CD4-positive, alpha-beta T cell (primary cell): ENCODE results near the gene GNG2. TPM values are rescaled to one million over a fixed set of nuclear protein-coding genes. Genes with fewer than 3 reads are reported as not detected.

Experiments
- ATAC-seq: fragments of 200-7000 bp; cut with Tn5 transposase; one replicate; pipeline ENCODE4 v1.10.0; 2022; ENCODE audit warnings: mild to moderate bottlenecking; ENCODE audit not compliant: poor library complexity
- CTCF ChIA-PET: fragments of 350-600 bp; sonication (Branson Sonifier 250); formaldehyde crosslinking; loops from one replicate; lab custom pipeline; 2021; ENCODE audit warnings: antibody characterized with exemption, inconsistent platforms; lab: Charles Lee
- POLR2A ChIA-PET: fragments of 350-600 bp; sonication (Branson Sonifier 250); formaldehyde crosslinking; loops from one replicate; lab custom pipeline; 2021; ENCODE audit warnings: antibody characterized with exemption, inconsistent platforms; lab: Charles Lee
- DNase-seq, 14 experiments: peaks; one replicate each; pipeline ENCODE4 v3.0.0-alpha.2; 2013 to 2020; ENCODE audit warnings: mixed read lengths in 2 of 14
- H3K27ac ChIP-seq, 2 donors: one replicate each; pipeline versions ENCODE4 v1.5.1 to v1.7.0; 2013; ENCODE audit warnings: low read length in 2 of 2, low read depth in 1 of 2, mild to moderate bottlenecking in 1 of 2
- H3K27me3 ChIP-seq, 2 experiments: 1 replicate in 1 of 2; 2 replicates in 1 of 2; pipeline versions ENCODE4 v1.6.1 to v1.7.0; 2013; ENCODE audit warnings: low read length in 2 of 2, control low read depth in 1 of 2, mild to moderate bottlenecking in 1 of 2, moderate library complexity in 1 of 2; ENCODE audit not compliant: insufficient read depth in 2 of 2, control insufficient read depth in 1 of 2
- H3K36me3 ChIP-seq: one replicate; pipeline ENCODE4 v1.6.1; 2013; ENCODE audit warnings: low read length, control low read depth; ENCODE audit not compliant: insufficient read depth
- H3K4me1 ChIP-seq: one replicate; pipeline ENCODE4 v1.6.1; 2013; ENCODE audit warnings: low read length, control low read depth; ENCODE audit not compliant: insufficient read depth
- H3K4me3 ChIP-seq: one replicate; pipeline ENCODE4 v1.5.1; 2013; ENCODE audit warnings: mild to moderate bottlenecking, low read length, moderate library complexity
- H3K9me3 ChIP-seq, 2 experiments: 1 replicate in 1 of 2; 2 replicates in 1 of 2; pipeline versions ENCODE4 v1.6.1 to v1.7.0; 2013; ENCODE audit warnings: low read length in 2 of 2, mild to moderate bottlenecking in 2 of 2, control low read depth in 1 of 2, moderate library complexity in 1 of 2; ENCODE audit not compliant: control insufficient read depth in 1 of 2, insufficient read depth in 1 of 2
- H3K27ac Mint-ChIP-seq: one replicate; pipeline ENCODE4 v1.8.0; 2020; ENCODE audit warnings: mixed read lengths
- H3K27me3 Mint-ChIP-seq: one replicate; pipeline ENCODE4 v1.8.0; 2021; ENCODE audit warnings: mixed read lengths
- H3K36me3 Mint-ChIP-seq: one replicate; pipeline ENCODE4 v1.8.0; 2021; ENCODE audit warnings: low read depth, mixed read lengths
- H3K4me1 Mint-ChIP-seq: one replicate; pipeline ENCODE4 v1.8.0; 2021; ENCODE audit warnings: low read depth, mixed read lengths
- H3K4me3 Mint-ChIP-seq: one replicate; pipeline ENCODE4 v1.8.0; 2020; ENCODE audit warnings: mild to moderate bottlenecking, mixed read lengths
- H3K9me3 Mint-ChIP-seq: one replicate; pipeline ENCODE4 v1.8.0; 2020; ENCODE audit warnings: mixed read lengths
- intact Hi-C, 2 experiments: fragments of 100-400 bp; cut with DNase I in 1 of 2; cut with micrococcal nuclease in 1 of 2; formaldehyde crosslinking; loops; one replicate each; pipeline versions ENCODE4 v1.15.1 to v1.9.0; 2023 to 2025; cut with DNase I, micrococcal nuclease
- total RNA-seq, 174 experiments: library from RNA in 2 of 174; stranded (reverse) in 2 of 174; gene quantifications; one replicate each; pipeline ENCODE4 v1.2.3 and lab custom pipeline; 2021 to 2026
- TF ChIP-seq, protein P1 (sequence below): fragments of 200-600 bp; IDR thresholded peaks from one replicate; pipeline ENCODE4 v1.8.0; 2022; ENCODE audit warnings: antibody characterized with exemption, mild to moderate bottlenecking

GNG2 gene
- total RNA-seq, 2 experiments from 2014 or later = 138 to 139 TPM

DNA sequence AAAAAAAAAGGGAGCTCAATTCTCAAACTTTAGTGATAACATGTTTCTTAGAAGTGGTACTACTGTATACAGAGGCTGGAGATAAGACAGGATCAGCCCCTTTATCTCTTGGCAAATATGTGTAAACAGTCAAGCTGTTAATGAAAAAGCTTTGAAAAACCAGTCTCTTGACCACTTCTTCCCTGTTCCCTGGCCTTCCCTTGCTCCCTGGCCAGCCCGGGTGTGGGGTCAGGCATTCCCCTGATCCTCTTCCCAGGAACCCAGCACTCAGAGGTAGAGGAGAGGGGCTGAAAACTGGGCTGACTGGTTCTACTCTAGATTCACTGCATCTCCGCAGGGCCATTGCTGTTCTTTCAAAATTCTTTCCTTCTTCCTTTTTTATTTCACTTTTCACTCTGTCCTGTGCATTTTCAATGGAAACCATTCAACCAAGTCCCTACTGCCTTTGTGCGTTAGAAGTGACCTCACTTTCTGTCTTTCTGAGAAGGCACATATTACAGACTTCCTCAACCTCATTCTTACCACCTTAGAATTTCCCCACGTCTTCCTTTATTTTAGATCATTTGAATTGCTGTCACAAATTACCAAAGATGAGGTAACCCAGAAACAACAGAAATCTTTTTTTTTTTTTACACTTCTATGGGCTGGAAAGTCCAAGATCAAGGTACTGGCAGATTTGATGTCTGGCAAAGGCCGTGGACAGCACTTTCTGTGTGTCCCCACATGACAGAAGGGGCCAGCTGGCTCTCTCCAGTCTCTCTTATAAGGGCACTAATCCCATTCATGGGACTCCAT, 5.7 kb downstream of the GNG2 start:
- TF ChIP-seq, protein P1, sequence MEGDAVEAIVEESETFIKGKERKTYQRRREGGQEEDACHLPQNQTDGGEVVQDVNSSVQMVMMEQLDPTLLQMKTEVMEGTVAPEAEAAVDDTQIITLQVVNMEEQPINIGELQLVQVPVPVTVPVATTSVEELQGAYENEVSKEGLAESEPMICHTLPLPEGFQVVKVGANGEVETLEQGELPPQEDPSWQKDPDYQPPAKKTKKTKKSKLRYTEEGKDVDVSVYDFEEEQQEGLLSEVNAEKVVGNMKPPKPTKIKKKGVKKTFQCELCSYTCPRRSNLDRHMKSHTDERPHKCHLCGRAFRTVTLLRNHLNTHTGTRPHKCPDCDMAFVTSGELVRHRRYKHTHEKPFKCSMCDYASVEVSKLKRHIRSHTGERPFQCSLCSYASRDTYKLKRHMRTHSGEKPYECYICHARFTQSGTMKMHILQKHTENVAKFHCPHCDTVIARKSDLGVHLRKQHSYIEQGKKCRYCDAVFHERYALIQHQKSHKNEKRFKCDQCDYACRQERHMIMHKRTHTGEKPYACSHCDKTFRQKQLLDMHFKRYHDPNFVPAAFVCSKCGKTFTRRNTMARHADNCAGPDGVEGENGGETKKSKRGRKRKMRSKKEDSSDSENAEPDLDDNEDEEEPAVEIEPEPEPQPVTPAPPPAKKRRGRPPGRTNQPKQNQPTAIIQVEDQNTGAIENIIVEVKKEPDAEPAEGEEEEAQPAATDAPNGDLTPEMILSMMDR = no peak

GRCh38 chr14:51867741-51868140, 7.3 kb downstream of the GNG2 start:
- intact Hi-C loops = no loop called here
- H3K4me3 ChIP-seq = peak overlapping the region; percentile 4
- H3K27me3 ChIP-seq = no peaks in the 10 kb centered on the region
- Mint-ChIP-seq H3K27ac (no peak overlapping the region), H3K27me3 (no peaks in the 10 kb centered on the region), H3K4me3 (no peak overlapping the region), H3K9me3 (no peaks in the 10 kb centered on the region), H3K36me3 (peaks cover 10% of the 10 kb centered on the region), H3K4me1 (peaks cover 22% of the 10 kb centered on the region)
- no peak overlapping the region for H3K27ac ChIP-seq
- ChIA-PET CTCF (interaction anchor here (0.8 to 3.7 kb wide), 4 partner anchors 16 to 55 kb away, joined by 3 to 20 read pairs (median 4); no protein-coding TSS in a partner anchor), POLR2A (interaction anchor here (0.8 to 3.2 kb wide), 4 partner anchors 20 to 684 kb away, joined by 3 to 18 read pairs (median 3); partner anchors contain the start of genes GPR137C and TXNDC16)
- no peaks in the 10 kb centered on the region for H3K9me3 ChIP-seq
- peaks cover 9% of the 10 kb centered on the region for H3K36me3 ChIP-seq
- DNase-seq (peak in 3 of 14 experiments; percentile 46 to 71 (median 52)), ATAC-seq (peak; percentile 28)
- TF ChIP-seq, protein P1 = no peak
- H3K4me1 ChIP-seq = peaks cover 58% of the 10 kb centered on the region

More for the DNA sequence above, 5.7 kb downstream of the GNG2 start:
- Histone ChIP-seq H3K4me1 (peaks cover 48% of the 10 kb centered on the region), H3K27ac (peak overlapping the region; percentile 37 to 43), H3K36me3 (peaks cover 5% of the 10 kb centered on the region), H3K27me3 (no peaks in the 10 kb centered on the region), H3K4me3 (no peak overlapping the region), H3K9me3 (no peaks in the 10 kb centered on the region)
- ATAC-seq (peak; percentile 39), DNase-seq (peak in 3 of 14 experiments; percentile 61 to 85 (median 73))
- ChIA-PET POLR2A (interaction anchor here (7.0 kb wide), 1 partner anchor 19 kb away, joined by 156 read pairs; no protein-coding TSS in a partner anchor), CTCF (interaction anchor here (1.0 to 1.5 kb wide), 2 partner anchors 19 to 112 kb away, joined by 3 to 7 read pairs; no protein-coding TSS in a partner anchor)
- peak overlapping the region; percentile 35 for H3K4me3 Mint-ChIP-seq
- intact Hi-C loops = no loop called here
- peaks cover 31% of the 10 kb centered on the region for H3K4me1 Mint-ChIP-seq
- peaks cover 21% of the 10 kb centered on the region for H3K36me3 Mint-ChIP-seq
- H3K27me3 Mint-ChIP-seq = no peaks in the 10 kb centered on the region
- no peaks in the 10 kb centered on the region for H3K9me3 Mint-ChIP-seq
- no peak overlapping the region for H3K27ac Mint-ChIP-seq

DNA sequence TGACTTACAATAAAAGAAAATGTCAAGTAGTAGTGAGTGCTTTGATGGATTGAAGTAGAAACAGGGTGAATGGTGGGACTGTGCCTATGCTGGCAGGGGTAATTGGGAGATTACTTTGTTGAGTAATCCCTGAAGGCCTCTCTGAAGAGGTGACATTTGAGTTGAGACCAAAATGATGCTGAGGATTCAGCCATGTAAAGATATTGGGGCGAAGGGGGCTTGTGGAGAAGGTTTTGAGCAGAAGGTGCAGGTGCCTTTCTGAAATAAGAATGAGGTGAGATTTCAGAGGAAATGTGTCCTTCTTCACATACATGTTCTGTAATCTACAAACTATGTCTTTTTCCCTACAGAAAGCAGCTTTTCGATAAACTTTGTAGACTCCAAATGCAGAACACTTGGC, 8.0 kb downstream of the GNG2 start:
- H3K4me3 Mint-ChIP-seq = no peak overlapping the region
- H3K9me3 Mint-ChIP-seq = no peaks in the 10 kb centered on the region
- peaks cover 16% of the 10 kb centered on the region for H3K4me1 Mint-ChIP-seq
- Histone ChIP-seq H3K4me3 (no peak overlapping the region), H3K27me3 (no peaks in the 10 kb centered on the region), H3K4me1 (peaks cover 62% of the 10 kb centered on the region), H3K9me3 (no peaks in the 10 kb centered on the region), H3K36me3 (peaks cover 9% of the 10 kb centered on the region), H3K27ac (no peak overlapping the region)
- intact Hi-C loops = no loop called here
- H3K27me3 Mint-ChIP-seq = no peaks in the 10 kb centered on the region
- TF ChIP-seq, protein P1 = no peak
- ATAC-seq (no peak), DNase-seq (no peak)
- H3K36me3 Mint-ChIP-seq = peaks cover 11% of the 10 kb centered on the region
- ChIA-PET POLR2A (interaction anchor here (0.8 to 3.3 kb wide), 3 partner anchors 7 to 40 kb away, joined by 3 to 18 read pairs (median 18); partner anchors contain the start of gene GNG2), CTCF (interaction anchor here (1.2 to 3.7 kb wide), 3 partner anchors 22 to 110 kb away, joined by 4 to 20 read pairs (median 6); no protein-coding TSS in a partner anchor)
- H3K27ac Mint-ChIP-seq = no peak overlapping the region
